Right lobe of liver (tissue), 4 donors: ENCODE measurements around the gene SP1.

Source experiments
- POLR2A ChIP-seq: fragments of 450-650 bp; IDR thresholded peaks from one replicate; pipeline ENCODE4 v1.6.1; 2017; ENCODE audit warnings: antibody characterized with exemption, mild to moderate bottlenecking
- TF ChIP-seq, protein P1 (sequence below), 4 donors: fragments of 200-600 bp in 3 of 4; fragments of 450-650 bp in 1 of 4; IDR thresholded peaks; one replicate each; pipeline versions ENCODE4 v1.5.1 to v1.8.0; 2016 to 2022; ENCODE audit warnings: antibody characterized with exemption in 4 of 4, mild to moderate bottlenecking in 2 of 4
- donor health status: DM: no; HTN: no; CAD: no.
- donor health status: DM: no; HTN: no; CAD: no.
- donor health status: DM: no; HTN: yes; CAD: no.

DNA sequence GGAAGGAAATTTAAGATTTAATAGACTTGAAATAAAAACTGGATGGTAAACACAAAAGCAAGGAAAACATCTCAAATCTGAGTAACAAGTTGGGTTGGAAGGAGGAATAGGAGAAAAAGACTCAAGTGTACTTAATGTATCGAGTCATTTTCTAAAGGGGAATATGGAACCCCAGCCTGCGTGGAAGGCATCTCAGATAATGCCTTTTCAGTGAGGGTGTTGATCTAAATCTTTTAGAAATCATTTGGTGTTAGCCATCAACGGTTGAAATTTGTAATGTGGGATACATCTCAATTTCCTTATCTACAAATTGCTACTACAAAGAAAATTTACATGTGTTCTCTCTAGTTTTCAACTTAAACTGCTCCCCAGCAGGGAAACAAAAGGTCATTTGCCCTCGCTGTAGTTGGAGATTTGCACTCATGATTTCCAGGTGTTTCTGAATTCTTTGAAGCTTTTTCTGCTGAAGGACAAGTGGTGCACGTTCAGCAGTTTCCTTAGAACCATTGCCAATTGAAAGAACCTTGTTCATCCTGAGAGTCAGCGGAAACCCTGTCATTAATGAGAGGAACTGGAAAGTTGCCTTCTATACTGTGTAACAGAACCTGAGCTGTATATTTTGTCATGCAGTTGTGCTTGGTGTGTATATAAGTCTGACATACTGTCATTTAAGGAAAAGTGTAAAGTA lies 74.1 kb downstream of the SP1 start:
- TF ChIP-seq, protein P1, sequence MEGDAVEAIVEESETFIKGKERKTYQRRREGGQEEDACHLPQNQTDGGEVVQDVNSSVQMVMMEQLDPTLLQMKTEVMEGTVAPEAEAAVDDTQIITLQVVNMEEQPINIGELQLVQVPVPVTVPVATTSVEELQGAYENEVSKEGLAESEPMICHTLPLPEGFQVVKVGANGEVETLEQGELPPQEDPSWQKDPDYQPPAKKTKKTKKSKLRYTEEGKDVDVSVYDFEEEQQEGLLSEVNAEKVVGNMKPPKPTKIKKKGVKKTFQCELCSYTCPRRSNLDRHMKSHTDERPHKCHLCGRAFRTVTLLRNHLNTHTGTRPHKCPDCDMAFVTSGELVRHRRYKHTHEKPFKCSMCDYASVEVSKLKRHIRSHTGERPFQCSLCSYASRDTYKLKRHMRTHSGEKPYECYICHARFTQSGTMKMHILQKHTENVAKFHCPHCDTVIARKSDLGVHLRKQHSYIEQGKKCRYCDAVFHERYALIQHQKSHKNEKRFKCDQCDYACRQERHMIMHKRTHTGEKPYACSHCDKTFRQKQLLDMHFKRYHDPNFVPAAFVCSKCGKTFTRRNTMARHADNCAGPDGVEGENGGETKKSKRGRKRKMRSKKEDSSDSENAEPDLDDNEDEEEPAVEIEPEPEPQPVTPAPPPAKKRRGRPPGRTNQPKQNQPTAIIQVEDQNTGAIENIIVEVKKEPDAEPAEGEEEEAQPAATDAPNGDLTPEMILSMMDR (IDR thresholded peaks at IDR 0.05) = no peak
- TF ChIP-seq POLR2A = no peak
